ENCODE data around the gene SRGN.
A peak's percentile ranks its signal among the peaks of the same experiment; 100 is the strongest.

SRGN gene

DNA sequence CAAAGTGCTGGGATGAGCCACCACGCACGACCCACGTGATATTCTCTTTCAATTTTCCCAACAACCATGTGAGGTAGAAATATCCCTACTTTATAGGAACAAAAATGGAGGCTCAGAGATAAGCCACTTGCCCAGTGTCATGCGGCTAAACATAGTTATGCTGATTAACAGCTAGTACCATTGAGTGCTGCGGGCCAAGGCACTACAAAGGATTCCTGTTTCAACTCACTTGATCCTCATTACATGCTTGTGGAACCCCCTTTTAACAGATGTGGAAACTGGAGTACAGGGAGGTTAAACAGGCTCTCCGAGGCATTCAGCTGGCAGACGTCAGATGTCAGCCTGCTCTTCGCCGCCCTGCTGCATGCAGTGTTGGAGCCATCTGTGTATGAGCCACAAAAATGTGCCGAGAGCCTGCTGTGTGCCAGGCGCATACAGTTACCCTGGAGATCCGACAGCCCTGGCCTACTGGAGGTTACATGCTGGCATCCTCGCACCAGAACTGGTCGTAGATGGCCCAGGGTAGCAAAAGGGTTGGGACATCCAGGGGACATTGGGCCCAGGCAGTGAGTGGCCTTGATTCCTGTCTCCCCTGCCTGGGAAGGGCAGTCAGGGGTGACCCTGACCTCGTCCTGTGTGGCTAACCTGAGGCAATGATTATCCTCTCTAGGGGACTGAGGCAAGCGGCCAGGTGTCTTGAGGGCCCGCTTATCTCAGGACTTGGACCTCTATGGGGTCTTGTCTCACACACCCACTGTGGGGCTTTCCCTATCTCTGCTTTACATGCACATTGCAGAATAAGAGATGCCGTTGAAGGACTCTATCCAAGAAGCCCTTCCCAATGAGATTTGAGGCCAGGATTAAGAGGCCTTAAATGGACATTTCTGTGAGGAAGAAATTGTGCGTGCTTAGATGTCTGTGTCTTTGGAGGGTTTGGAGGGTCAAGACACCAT is 18.5 kb upstream of the SRGN start:
- Mint-ChIP-seq H3K27ac (no peak overlapping the region), H3K4me3 (no peak overlapping the region), H3K27me3 (ENCODE audit: low read depth) (peaks cover 5% of the 10 kb centered on the region), H3K4me1 (ENCODE audit: low read depth) (peaks cover 17% of the 10 kb centered on the region), H3K9me3 (no peaks in the 10 kb centered on the region), H3K36me3 (ENCODE audit: low read depth) (no peaks in the 10 kb centered on the region)

DNA sequence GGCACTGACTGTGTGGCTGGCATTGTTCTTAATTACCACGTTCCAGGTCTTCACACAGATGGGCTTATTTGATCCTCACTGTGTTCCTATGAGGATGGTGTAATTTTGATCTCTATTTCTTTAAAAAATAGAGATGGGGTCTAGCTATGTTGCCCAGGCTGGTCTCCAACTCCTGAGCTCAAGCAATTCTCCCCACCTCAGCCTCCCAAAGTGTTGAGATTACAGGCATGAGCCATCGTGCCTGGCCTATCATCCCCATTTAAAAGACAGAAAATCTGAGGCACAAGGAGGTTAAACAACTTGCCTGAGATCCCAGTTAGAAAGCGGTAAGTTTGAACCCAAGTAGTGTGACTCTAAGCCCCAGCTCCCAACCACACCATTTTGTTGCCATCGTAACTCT is 17.0 kb upstream of the SRGN start:
- Mint-ChIP-seq H3K27me3 (ENCODE audit: low read depth) (peaks cover 5% of the 10 kb centered on the region), H3K27ac (no peak overlapping the region), H3K36me3 (ENCODE audit: low read depth) (no peaks in the 10 kb centered on the region), H3K4me3 (no peak overlapping the region), H3K4me1 (ENCODE audit: low read depth) (peaks cover 8% of the 10 kb centered on the region), H3K9me3 (no peaks in the 10 kb centered on the region)

DNA sequence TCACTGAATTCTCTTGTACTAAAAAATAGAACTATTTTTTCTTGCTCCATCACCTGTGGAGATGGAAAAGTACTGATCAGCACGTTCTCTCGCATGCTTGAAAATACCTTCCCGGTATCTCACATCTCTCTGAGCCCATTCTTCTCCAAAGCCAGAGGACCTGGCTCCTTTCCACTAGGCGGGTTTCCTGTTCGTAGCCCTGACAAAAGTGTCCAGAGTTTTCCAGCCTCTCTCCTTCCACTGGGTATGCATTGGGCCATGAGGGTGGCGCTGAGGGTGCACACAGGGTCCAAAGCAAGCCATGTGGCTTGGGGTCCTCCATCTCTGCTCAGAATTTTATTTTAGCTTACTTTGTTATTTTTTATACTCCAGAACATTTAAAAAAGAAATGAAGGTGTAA is 16.3 kb upstream of the SRGN start:
- Mint-ChIP-seq H3K4me1 (ENCODE audit: low read depth) (peaks cover 4% of the 10 kb centered on the region), H3K4me3 (no peak overlapping the region), H3K27me3 (ENCODE audit: low read depth) (peaks cover 5% of the 10 kb centered on the region), H3K36me3 (ENCODE audit: low read depth) (no peaks in the 10 kb centered on the region), H3K9me3 (no peaks in the 10 kb centered on the region), H3K27ac (no peak overlapping the region)

DNA sequence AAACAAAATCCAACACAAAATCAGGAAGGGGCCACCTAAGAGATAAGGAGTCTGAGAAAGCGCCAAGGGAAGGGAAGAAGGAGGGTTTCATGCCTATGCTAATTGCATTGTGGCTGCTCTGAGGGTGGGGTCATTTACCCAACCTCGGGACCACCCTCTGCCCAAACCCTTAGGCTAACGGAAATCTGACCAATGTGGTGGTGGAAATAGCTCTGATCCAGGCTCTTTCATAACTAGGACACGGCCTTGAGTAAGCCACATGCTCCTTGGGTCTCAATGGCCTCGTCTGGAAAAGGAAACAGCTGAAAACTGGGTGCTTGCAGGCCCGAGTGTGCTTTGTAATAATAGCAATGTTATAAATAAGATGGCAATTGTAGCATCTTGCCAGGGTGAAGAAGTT is 14.9 kb upstream of the SRGN start:
- no peak overlapping the region for H3K4me3 Mint-ChIP-seq
- H3K27me3 Mint-ChIP-seq (ENCODE audit: low read depth) = peaks cover 5% of the 10 kb centered on the region
- no peaks in the 10 kb centered on the region for H3K9me3 Mint-ChIP-seq
- H3K27ac Mint-ChIP-seq = peak overlapping the region; percentile 15
- peaks cover 4% of the 10 kb centered on the region for H3K4me1 Mint-ChIP-seq (ENCODE audit: low read depth)
- no peaks in the 10 kb centered on the region for H3K36me3 Mint-ChIP-seq (ENCODE audit: low read depth)

DNA sequence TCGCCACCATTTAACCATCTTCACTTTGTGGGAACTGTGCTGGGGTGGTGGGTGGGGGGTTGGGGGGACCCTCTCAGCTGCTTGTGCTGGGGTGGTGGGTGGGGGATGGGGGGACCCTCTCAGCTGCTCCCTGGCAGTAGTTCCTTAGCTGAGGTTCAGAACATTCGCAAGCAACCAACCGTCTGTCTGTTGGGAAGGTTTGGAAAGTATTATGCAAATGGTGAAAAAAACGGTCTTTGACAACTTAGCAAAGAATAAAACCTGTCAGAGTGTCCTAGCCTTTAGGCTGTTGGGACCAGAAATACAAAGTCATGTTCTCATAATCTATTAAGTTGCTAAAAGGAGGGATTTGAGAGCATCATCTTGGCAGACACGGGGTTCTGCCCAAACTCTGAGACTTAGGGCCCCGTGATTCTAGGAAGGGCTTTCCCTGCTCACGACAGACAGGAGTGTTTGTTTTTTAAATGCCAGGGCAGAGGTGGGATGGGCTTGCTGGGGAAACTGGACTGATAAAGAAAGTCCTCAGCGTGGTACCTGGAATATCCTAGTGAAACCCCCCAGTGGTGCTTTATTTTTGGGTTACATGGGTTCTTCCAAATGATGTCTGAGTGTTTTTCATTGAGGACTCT is 14.1 kb upstream of the SRGN start:
- H3K4me3 Mint-ChIP-seq = no peak overlapping the region
- H3K27me3 Mint-ChIP-seq (ENCODE audit: low read depth) = peaks cover 5% of the 10 kb centered on the region
- H3K27ac Mint-ChIP-seq = no peak overlapping the region
- H3K9me3 Mint-ChIP-seq = no peaks in the 10 kb centered on the region
- no peaks in the 10 kb centered on the region for H3K36me3 Mint-ChIP-seq (ENCODE audit: low read depth)
- peaks cover 4% of the 10 kb centered on the region for H3K4me1 Mint-ChIP-seq (ENCODE audit: low read depth)

DNA sequence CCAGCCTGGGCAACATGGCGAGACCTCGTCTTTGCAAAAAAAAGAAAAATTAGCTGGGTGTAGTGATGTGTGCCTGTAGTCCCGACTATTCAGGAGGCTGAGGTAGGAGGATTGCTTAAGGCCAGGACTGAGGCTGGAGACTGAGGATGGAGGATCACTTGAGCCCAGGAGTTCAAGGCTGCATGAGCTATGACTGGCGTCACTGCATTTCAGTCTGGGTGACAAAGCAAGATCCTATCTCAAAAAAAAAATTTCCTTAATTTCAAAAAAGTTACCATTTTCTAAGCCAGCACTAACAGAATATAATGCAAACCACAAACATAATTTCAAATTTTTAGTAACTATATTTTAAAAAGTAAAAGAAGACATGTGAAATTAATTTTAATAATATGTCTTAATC is 13.4 kb upstream of the SRGN start:
- Mint-ChIP-seq H3K9me3 (no peaks in the 10 kb centered on the region), H3K4me1 (ENCODE audit: low read depth) (peaks cover 4% of the 10 kb centered on the region), H3K27ac (no peak overlapping the region), H3K27me3 (ENCODE audit: low read depth) (peaks cover 5% of the 10 kb centered on the region), H3K4me3 (no peak overlapping the region), H3K36me3 (ENCODE audit: low read depth) (no peaks in the 10 kb centered on the region)

DNA sequence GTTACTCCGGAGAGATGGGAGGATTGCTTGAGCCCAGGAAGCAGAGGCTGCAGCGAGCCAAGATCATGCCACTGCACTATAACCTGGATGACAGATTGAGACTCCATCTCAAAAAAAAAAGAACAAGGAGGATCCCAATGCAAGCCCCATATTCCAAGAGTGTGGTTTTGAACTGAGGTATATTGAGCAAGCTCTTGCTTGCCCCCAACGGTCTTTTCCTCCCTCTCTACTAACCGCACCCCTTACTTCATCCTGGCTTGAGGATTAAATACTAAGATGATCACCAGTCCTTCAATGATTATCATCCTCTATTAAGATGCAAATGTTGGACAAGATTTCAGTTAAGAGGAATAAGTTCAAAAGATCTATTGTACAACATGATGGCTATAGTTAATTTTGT is 12.5 kb upstream of the SRGN start:
- no peaks in the 10 kb centered on the region for H3K36me3 Mint-ChIP-seq (ENCODE audit: low read depth)
- H3K4me1 Mint-ChIP-seq (ENCODE audit: low read depth) = peaks cover 4% of the 10 kb centered on the region
- no peak overlapping the region for H3K4me3 Mint-ChIP-seq
- no peak overlapping the region for H3K27ac Mint-ChIP-seq
- H3K9me3 Mint-ChIP-seq = no peaks in the 10 kb centered on the region
- peaks cover 5% of the 10 kb centered on the region for H3K27me3 Mint-ChIP-seq (ENCODE audit: low read depth)

DNA sequence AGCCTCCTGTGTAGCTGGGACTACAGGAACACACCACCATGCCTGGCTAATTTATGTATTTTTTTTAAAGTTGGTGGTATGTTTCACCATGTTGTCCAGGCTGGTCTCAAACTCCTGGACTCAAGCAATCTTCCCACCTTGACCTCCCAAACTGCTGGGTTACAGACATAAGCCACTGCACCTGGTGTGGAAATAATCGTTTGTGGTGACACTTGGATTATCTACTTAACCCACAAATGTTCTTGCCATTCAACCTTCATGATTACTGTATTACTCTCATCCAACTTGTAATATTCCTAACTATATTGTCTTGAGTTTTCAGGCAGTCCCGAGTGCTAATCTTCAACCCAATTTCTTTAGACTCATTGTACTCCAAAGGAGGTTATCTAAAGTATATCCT is 9.6 kb upstream of the SRGN start:
- no peak overlapping the region for H3K4me3 Mint-ChIP-seq
- H3K27ac Mint-ChIP-seq = no peak overlapping the region
- no peaks in the 10 kb centered on the region for H3K36me3 Mint-ChIP-seq (ENCODE audit: low read depth)

DNA sequence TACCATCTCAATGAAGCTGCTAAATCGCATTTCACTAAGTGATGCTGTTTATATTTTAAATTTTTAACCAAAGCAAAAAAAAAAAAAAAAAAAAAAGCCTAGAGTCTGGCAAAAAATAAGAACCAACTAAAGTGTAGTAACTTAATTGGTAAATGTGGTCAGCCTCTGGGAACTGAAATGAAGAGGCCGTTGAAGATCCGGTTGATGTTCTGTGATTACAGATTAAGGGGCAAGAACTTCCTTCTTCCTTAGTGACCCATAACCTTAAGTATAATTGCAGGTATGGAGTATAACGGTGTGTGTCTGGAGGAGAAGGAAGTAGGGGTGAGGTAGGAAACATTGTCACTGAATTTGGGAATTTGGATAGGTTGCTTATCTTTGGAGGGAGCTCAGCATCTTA is 7.7 kb upstream of the SRGN start:
- Mint-ChIP-seq H3K4me1 (ENCODE audit: low read depth) (no peaks in the 10 kb centered on the region), H3K9me3 (no peaks in the 10 kb centered on the region), H3K27ac (no peak overlapping the region)

More for the DNA sequence above, 9.6 kb upstream of the SRGN start:
- Mint-ChIP-seq H3K9me3 (no peaks in the 10 kb centered on the region), H3K27me3 (ENCODE audit: low read depth) (no peaks in the 10 kb centered on the region), H3K4me1 (ENCODE audit: low read depth) (peaks cover 2% of the 10 kb centered on the region)

DNA sequence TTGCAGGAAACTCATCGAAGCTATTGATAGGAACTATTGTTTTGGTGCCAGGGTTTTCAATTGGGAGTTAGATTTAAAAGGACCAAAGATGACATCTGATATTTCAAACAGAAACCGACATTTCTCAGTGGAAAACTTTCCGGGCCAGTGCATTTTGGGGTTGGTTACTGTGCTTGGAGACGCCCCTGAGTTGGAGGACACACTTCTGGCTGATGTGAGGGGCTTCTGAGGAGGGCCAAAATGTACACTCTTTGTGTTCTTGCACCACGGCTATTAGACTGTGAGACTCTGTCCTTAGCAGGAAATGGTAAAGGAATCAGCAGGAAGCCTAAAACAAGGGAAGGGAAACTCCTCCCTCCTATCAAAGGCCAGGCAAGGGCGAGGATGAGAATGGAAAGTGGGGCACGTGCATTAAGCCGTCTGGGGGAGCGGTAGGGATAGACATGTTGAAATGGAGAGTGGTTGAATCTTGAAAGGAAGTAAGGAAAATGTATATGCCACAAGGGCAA is 1.8 kb upstream of the SRGN start:
- Mint-ChIP-seq H3K9me3 (no peaks in the 10 kb centered on the region), H3K27me3 (ENCODE audit: low read depth) (no peaks in the 10 kb centered on the region), H3K36me3 (ENCODE audit: low read depth) (peaks cover 16% of the 10 kb centered on the region), H3K4me3 (peak overlapping the region; percentile 88), H3K4me1 (ENCODE audit: low read depth) (peaks cover 36% of the 10 kb centered on the region), H3K27ac (peak overlapping the region; percentile 89)

More for the DNA sequence above, 7.7 kb upstream of the SRGN start:
- Mint-ChIP-seq H3K27me3 (ENCODE audit: low read depth) (no peaks in the 10 kb centered on the region), H3K4me3 (no peak overlapping the region), H3K36me3 (ENCODE audit: low read depth) (no peaks in the 10 kb centered on the region)

DNA sequence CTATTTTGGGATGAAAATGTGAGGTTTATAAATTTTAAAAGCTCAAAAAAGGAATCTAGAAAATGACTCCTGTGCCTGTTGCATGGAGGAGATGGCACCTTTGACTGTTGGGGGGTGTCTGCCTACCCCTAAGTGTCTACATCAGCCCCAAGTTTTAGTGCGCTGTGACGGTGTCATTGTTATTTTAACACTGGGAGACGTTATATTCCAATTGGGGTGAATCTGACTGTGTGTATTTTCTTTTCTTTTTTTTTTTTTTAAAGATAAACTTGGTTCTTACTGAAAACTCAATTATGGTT is 517 bp downstream of the SRGN start:
- H3K9me3 Mint-ChIP-seq = no peaks in the 10 kb centered on the region

DNA sequence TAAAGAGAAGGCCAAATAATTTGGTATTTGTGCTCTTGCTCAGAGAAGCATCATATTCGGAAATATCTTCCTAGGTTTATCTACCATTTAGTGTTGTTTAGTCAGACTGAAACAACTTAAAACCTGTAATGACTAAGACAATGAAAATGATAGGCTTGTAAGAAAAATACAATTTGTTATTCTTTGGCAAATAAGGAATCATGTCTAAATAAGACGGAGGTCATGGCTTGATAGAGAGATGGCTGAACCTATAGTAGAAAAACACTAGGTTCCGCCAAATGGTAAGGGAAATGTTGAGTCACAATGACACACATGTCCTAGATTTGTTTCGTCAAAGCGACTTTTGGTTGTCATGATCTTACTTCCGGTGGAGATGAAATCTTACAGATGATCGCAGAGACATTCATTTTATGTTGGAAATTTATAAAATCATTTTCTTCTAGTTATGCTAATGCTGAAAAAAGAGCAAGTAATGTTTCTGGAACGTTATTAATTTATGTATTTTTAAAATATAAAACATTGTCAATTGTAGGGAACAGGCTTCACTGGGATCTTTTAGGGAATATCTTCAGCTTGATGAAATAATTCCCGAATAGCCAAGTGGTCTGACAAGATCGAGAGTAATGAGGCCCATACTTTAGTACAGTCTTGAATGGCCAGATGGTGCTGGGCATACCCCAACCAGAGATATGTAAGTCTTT is 1.0 kb downstream of the SRGN start:
- H3K4me1 Mint-ChIP-seq (ENCODE audit: low read depth) = peaks cover 51% of the 10 kb centered on the region
- H3K27me3 Mint-ChIP-seq (ENCODE audit: low read depth) = no peaks in the 10 kb centered on the region
- H3K27ac Mint-ChIP-seq = peak overlapping the region; percentile 96
- no peaks in the 10 kb centered on the region for H3K9me3 Mint-ChIP-seq
- H3K36me3 Mint-ChIP-seq (ENCODE audit: low read depth) = peaks cover 26% of the 10 kb centered on the region
- H3K4me3 Mint-ChIP-seq = peak overlapping the region; percentile 86

More for the DNA sequence above, 517 bp downstream of the SRGN start:
- peaks cover 25% of the 10 kb centered on the region for H3K36me3 Mint-ChIP-seq (ENCODE audit: low read depth)
- H3K4me3 Mint-ChIP-seq = peak overlapping the region; percentile 76
- H3K27ac Mint-ChIP-seq = peak overlapping the region; percentile 96
- no peaks in the 10 kb centered on the region for H3K27me3 Mint-ChIP-seq (ENCODE audit: low read depth)
- H3K4me1 Mint-ChIP-seq (ENCODE audit: low read depth) = peaks cover 47% of the 10 kb centered on the region

DNA sequence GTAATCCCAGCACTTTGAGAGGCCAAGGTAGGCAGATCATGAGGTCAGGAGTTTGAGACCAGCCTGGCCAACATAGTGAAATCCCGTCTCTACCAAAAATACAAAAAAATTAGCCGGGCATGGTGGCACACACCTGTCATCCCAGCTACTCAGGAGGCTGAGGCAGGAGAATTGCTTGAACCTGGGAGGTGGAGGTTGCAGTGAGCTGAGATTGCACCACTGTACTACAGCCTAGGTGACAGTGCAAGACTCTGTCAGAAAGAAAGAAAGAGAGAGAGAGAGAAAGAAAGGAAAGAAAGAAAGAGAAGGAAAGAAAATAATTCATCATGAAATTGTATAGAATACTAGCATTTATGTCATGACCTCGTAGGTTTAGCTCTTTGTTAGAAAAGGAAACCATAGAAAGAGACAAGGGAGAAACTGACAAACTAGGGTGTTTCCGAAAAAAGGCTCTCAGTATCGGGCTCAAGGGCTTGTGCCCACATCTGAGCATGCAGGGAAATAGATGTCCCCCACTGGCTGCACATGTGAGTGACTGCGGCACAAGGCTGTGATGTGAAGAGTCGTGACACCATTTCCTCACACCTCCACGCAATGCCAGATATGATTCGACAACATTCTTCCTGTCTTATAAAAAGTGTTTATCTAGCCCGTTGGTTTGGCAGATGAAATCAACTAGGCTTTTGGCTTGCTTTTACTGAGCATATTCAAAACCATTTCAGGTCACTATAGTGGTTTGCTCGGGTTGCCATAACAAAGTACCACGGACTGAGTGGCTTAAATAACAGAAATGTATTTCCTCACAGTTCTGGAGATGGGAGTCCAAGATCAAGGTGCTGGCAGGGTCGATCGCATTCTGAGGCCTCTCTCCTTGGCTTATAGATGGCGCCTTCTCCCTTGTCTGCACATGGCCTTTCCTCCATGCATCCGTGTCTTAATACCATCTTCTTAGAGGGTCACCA is 2.0 kb downstream of the SRGN start:
- Mint-ChIP-seq H3K9me3 (no peaks in the 10 kb centered on the region), H3K27ac (peak overlapping the region; percentile 96), H3K36me3 (ENCODE audit: low read depth) (peaks cover 26% of the 10 kb centered on the region), H3K4me1 (ENCODE audit: low read depth) (peaks cover 52% of the 10 kb centered on the region), H3K27me3 (ENCODE audit: low read depth) (no peaks in the 10 kb centered on the region), H3K4me3 (peak overlapping the region; percentile 86)

DNA sequence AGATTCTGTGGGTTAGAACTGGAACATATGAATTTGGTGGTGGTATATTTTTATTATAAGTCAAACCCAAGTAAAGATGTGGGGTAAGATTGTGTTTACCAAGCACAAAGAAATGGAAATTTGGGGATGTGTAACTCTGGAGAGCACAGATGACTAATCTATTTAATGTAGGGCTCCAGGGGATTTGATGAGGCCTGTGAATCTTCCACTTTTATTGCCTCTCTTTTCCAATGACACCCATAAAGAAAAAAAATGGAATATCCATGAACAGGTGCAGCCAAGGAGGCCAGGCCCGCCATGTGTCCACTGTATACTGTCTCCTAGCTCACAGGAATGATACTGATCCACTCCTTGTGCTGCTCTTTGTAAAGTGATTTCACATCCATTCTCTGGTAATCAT is 2.8 kb downstream of the SRGN start:
- Mint-ChIP-seq H3K27me3 (ENCODE audit: low read depth) (no peaks in the 10 kb centered on the region), H3K36me3 (ENCODE audit: low read depth) (peaks cover 28% of the 10 kb centered on the region), H3K4me1 (ENCODE audit: low read depth) (peaks cover 50% of the 10 kb centered on the region), H3K27ac (peak overlapping the region; percentile 96), H3K9me3 (no peaks in the 10 kb centered on the region), H3K4me3 (peak overlapping the region; percentile 86)

Measured in T-helper 1 cell treated with Interleukin-12 subunit alpha and Interleukin-12 subunit beta and Interleukin-4 antibody, amounts not matched to agents 30 μg/mL and 1 μg/mL, for 36 hours (primary cell).